CD14-positive monocyte (primary cell): ENCODE results near the gene TMEM192. TPM values are rescaled to one million over a fixed set of nuclear protein-coding genes. Genes with fewer than 3 reads are reported as not detected.
"Not testable (repeated sequence)": the region's sequence is repeated elsewhere in the genome, so short reads cannot be mapped to it uniquely, and the experiment has no call there.

ENCODE experiments used
- DNase-seq, 3 donors: peaks; one replicate each; pipeline ENCODE4 v3.0.0-alpha.2; 2011 to 2022
- H2AFZ ChIP-seq: 2 replicates; pipeline ENCODE4 v1.6.0; 2012; ENCODE audit warnings: mild to moderate bottlenecking, low read depth, low read length, inconsistent platforms; ENCODE audit not compliant: insufficient read depth, poor library complexity, severe bottlenecking
- H3K27ac ChIP-seq, 2 donors: 1 replicate in 1 of 2; 2 replicates in 1 of 2; pipeline ENCODE4 v1.5.1; 2012 to 2013; ENCODE audit warnings: low read length in 2 of 2, control low read depth in 1 of 2, inconsistent platforms in 1 of 2, low read depth in 1 of 2, mild to moderate bottlenecking in 1 of 2
- H3K27me3 ChIP-seq, 2 donors: one replicate each; pipeline versions ENCODE4 v1.6.0 to v1.6.1; 2011 to 2013; ENCODE audit warnings: low read length in 2 of 2; ENCODE audit not compliant: control insufficient read depth in 2 of 2, insufficient read depth in 2 of 2
- H3K36me3 ChIP-seq, 2 donors: replicated peaks in 1 of 2; 1 replicate in 1 of 2; 2 replicates in 1 of 2; pipeline versions ENCODE4 v1.5.1 to v1.6.1; 2012 to 2013; ENCODE audit warnings: low read length in 2 of 2, control low read depth in 1 of 2, inconsistent platforms in 1 of 2, mild to moderate bottlenecking in 1 of 2; ENCODE audit not compliant: insufficient read depth in 2 of 2, control insufficient read depth in 1 of 2
- H3K4me1 ChIP-seq, 2 donors: 1 replicate in 1 of 2; 2 replicates in 1 of 2; pipeline versions ENCODE4 v1.5.1 to v1.6.1; 2012 to 2013; ENCODE audit warnings: low read length in 2 of 2, control low read depth in 1 of 2, inconsistent platforms in 1 of 2, mild to moderate bottlenecking in 1 of 2, moderate library complexity in 1 of 2; ENCODE audit not compliant: insufficient read depth in 2 of 2, control insufficient read depth in 1 of 2
- H3K4me2 ChIP-seq: replicated peaks from 2 replicates; pipeline ENCODE3; 2012; ENCODE audit warnings: low read length, moderate library complexity, mild to moderate bottlenecking; ENCODE audit not compliant: poor library complexity, severe bottlenecking; ENCODE audit errors: extremely low read depth
- H3K4me3 ChIP-seq, 3 experiments: fragments of 200-600 bp in 1 of 3; sonication (generic) in 1 of 3; replicated peaks in 1 of 3; 1 replicate in 2 of 3; 2 replicates in 1 of 3; pipeline ENCODE4 v1.5.1; 2011 to 2013; ENCODE audit warnings: low read length in 3 of 3, mild to moderate bottlenecking in 3 of 3, control low read depth in 2 of 3, low read depth in 2 of 3, inconsistent platforms in 1 of 3, moderate library complexity in 1 of 3
- H3K79me2 ChIP-seq: 2 replicates; pipeline ENCODE4 v1.6.0; 2012; ENCODE audit warnings: mild to moderate bottlenecking, control low read depth, inconsistent platforms, low read length, moderate library complexity; ENCODE audit not compliant: insufficient read depth
- H3K9ac ChIP-seq: 2 replicates; pipeline ENCODE4 v1.6.0; 2017; ENCODE audit warnings: low read length, mild to moderate bottlenecking; ENCODE audit not compliant: insufficient read depth, poor library complexity, severe bottlenecking
- H3K9me3 ChIP-seq, 2 donors: replicated peaks in 1 of 2; 1 replicate in 1 of 2; 2 replicates in 1 of 2; pipeline versions ENCODE4 v1.5.1 to v1.6.1; 2012 to 2013; ENCODE audit warnings: low read length in 2 of 2, control low read depth in 1 of 2; ENCODE audit not compliant: control insufficient read depth in 1 of 2, insufficient read depth in 1 of 2
- H4K20me1 ChIP-seq: 2 replicates; pipeline ENCODE4 v1.6.0; 2012; ENCODE audit warnings: mild to moderate bottlenecking, low read length, control low read depth, moderate library complexity; ENCODE audit not compliant: insufficient read depth
- H3K27ac Mint-ChIP-seq, 7 donors: one replicate each; pipeline ENCODE4 v1.8.0; 2020; ENCODE audit warnings: mild to moderate bottlenecking in 7 of 7, mixed read lengths in 7 of 7, moderate library complexity in 6 of 7, inconsistent platforms in 2 of 7
- H3K27me3 Mint-ChIP-seq, 3 donors: one replicate each; pipeline ENCODE4 v1.8.0; 2021 to 2022; ENCODE audit warnings: low read depth in 3 of 3, mild to moderate bottlenecking in 3 of 3, mixed read lengths in 3 of 3, moderate library complexity in 3 of 3, inconsistent platforms in 1 of 3
- H3K36me3 Mint-ChIP-seq, 2 donors: one replicate each; pipeline ENCODE4 v1.8.0; 2020; ENCODE audit warnings: mixed read lengths in 2 of 2, inconsistent platforms in 1 of 2, mild to moderate bottlenecking in 1 of 2
- H3K4me1 Mint-ChIP-seq: one replicate; pipeline ENCODE4 v1.8.0; 2020; ENCODE audit warnings: mild to moderate bottlenecking, mixed read lengths
- H3K4me3 Mint-ChIP-seq, 2 donors: one replicate each; pipeline ENCODE4 v1.8.0; 2020; ENCODE audit warnings: mild to moderate bottlenecking in 2 of 2, mixed read lengths in 2 of 2, moderate library complexity in 1 of 2
- H3K9me3 Mint-ChIP-seq, 7 donors: one replicate each; pipeline ENCODE4 v1.8.0; 2020 to 2022; ENCODE audit warnings: mixed read lengths in 7 of 7, mild to moderate bottlenecking in 6 of 7, moderate library complexity in 6 of 7, inconsistent platforms in 2 of 7
- CTCF ChIP-seq: fragments of 200-600 bp; IDR thresholded peaks from one replicate; pipeline ENCODE4 v1.8.0; 2022; ENCODE audit warnings: antibody characterized with exemption, mild to moderate bottlenecking
- WGBS: methylation state at CpG from one replicate; pipeline ENCODE4 v1.1.5; 2013; ENCODE audit warnings: missing lambda C conversion rate; ENCODE audit not compliant: insufficient coverage; 5-methylcytosine and 5-hydroxymethylcytosine counted together
- intact Hi-C, 2 donors: fragments of 100-400 bp; cut with micrococcal nuclease; formaldehyde crosslinking; loops; one replicate each; pipeline versions ENCODE4 v1.15.0 to v1.15.1; 2023
- polyA plus RNA-seq, 3 donors: library from polyadenylated mRNA; depleted of rRNA in 1 of 3; unstranded in 2 of 3; stranded (reverse) in 1 of 3; fragments of 300-500 nt in 2 of 3; fragments of >200 nt in 1 of 3; fragmentation: Illumina TruSeq in 2 of 3; gene quantifications; 1 replicate in 2 of 3; 2 replicates in 1 of 3; pipeline ENCODE4 v1.2.3, GENCODE V29; 2012 to 2021

TMEM192 gene
- polyA plus RNA-seq, 3 donors: 7.3 to 22.4 (median 15.5) TPM

DNA sequence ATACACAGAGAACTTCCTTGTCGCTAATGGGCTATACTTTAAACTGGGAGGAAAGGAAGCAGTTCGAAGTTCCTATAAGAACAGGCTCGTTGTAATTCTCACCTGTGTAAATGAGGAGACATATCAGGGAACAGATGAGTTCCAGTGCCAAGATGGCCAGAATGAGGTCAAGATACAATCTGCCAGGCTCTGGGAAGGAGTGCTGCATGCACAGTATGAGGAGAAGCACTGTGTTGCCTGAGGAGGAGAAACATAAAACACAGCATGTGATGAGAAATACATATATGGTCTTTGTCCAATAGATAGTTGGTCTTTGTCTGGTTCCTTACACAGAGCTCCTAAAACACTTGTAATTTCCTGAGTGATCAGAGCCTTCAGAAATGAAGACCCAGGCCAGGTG lies 24.3 kb downstream of the TMEM192 start:
- intact Hi-C loops: no loop called here
- Mint-ChIP-seq H3K27ac (no peak overlapping the region), H3K4me1 (no peaks in the 10 kb centered on the region), H3K36me3 (peaks cover 60 to 94% of the 10 kb centered on the region in 2 donors), H3K9me3 (no peaks in the 10 kb centered on the region), H3K4me3 (no peak overlapping the region), H3K27me3 (no peaks in the 10 kb centered on the region)
- Histone ChIP-seq H4K20me1 (no peaks in the 10 kb centered on the region), H3K27ac (no peak overlapping the region), H3K4me2 (no peak overlapping the region), H3K79me2 (no peaks in the 10 kb centered on the region), H3K4me3 (no peak overlapping the region), H3K9ac (no peak overlapping the region), H2AFZ (no peak overlapping the region), H3K36me3 (peaks cover 60 to 98% of the 10 kb centered on the region in 2 donors), H3K27me3 (no peaks in the 10 kb centered on the region), H3K4me1 (no peaks in the 10 kb centered on the region), H3K9me3 (no peaks in the 10 kb centered on the region)
- DNase-seq: no peak
- 90% methylated on average over 3 of the region's 3 CpGs for WGBS
- TF ChIP-seq CTCF: no peak

GRCh38 chr4:165085946-165086345 lies 26.7 kb downstream of the TMEM192 start:
- Mint-ChIP-seq H3K27ac (peak overlapping the region in 3 of 7 donors; percentile 20 to 68 (median 37)), H3K4me3 (no peak overlapping the region), H3K27me3 (no peaks in the 10 kb centered on the region), H3K36me3 (peaks cover 49 to 73% of the 10 kb centered on the region in 2 donors), H3K4me1 (no peaks in the 10 kb centered on the region), H3K9me3 (no peaks in the 10 kb centered on the region)
- Histone ChIP-seq H3K4me2 (no peak overlapping the region), H3K27me3 (no peaks in the 10 kb centered on the region), H2AFZ (no peak overlapping the region), H4K20me1 (no peaks in the 10 kb centered on the region), H3K4me1 (no peaks in the 10 kb centered on the region), H3K9ac (no peak overlapping the region), H3K4me3 (no peak overlapping the region), H3K9me3 (no peaks in the 10 kb centered on the region), H3K79me2 (no peaks in the 10 kb centered on the region), H3K27ac (no peak overlapping the region), H3K36me3 (peaks cover 45 to 91% of the 10 kb centered on the region in 2 donors)
- WGBS: no CpG with 5 or more reads among the region's 2 CpGs
- no peak for TF ChIP-seq CTCF
- intact Hi-C loops: no loop called here
- no peak for DNase-seq

DNA sequence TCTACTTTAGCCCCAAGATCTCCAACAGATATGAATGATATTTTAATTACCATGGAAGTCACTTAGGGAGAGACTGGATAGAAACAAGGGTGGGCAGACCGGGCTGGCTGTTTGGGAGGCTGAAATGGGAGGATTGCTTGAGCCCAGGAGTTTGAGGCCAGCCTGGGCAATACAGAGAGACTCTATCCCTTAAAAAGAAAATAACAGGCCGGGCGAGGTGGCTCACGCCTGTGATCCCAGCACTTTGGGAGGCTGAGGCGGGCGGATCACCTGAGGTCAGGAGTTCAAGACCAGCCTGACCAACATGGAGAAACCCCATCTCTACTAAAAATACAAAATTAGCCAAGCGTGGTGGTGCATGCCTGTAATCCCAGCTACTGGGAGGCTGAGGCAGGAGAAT lies 27.9 kb downstream of the TMEM192 start:
- H3K9me3 Mint-ChIP-seq, H3K4me3 ChIP-seq, H3K4me1 ChIP-seq, H4K20me1 ChIP-seq, H3K27ac ChIP-seq, H3K4me2 ChIP-seq, H3K9ac ChIP-seq, H2AFZ ChIP-seq, H3K27me3 Mint-ChIP-seq, H3K27ac Mint-ChIP-seq, H3K27me3 ChIP-seq, H3K79me2 ChIP-seq, H3K4me3 Mint-ChIP-seq, intact Hi-C loops, DNase-seq, H3K9me3 ChIP-seq, H3K4me1 Mint-ChIP-seq: not testable (repeated sequence)
- H3K36me3 Mint-ChIP-seq: peaks cover 50 to 68% of the 10 kb centered on the region in 2 donors
- no CpG with 5 or more reads among the region's 7 CpGs for WGBS
- H3K36me3 ChIP-seq: peaks cover 45 to 83% of the 10 kb centered on the region in 2 donors
